Neural cell (in vitro differentiated cells): ENCODE results near the gene GTPBP6.

Source experiments
- EP300 ChIP-seq: fragments of 450-650 bp; conservative IDR thresholded peaks from 2 replicates; pipeline ENCODE4 v1.6.1; 2014; ENCODE audit warnings: antibody characterized with exemption, mild to moderate bottlenecking, moderate library complexity; ENCODE audit not compliant: poor library complexity, severe bottlenecking
- EZH2 ChIP-seq: fragments of 200-600, 300-800 bp; shearing (Covaris generic), sonication (generic); IDR thresholded peaks from 2 replicates; pipeline ENCODE4 v1.6.1; 2014; ENCODE audit warnings: antibody characterized with exemption, low read length, borderline replicate concordance, mild to moderate bottlenecking; ENCODE audit not compliant: insufficient read depth, poor library complexity, severe bottlenecking
- POLR2AphosphoS5 ChIP-seq: IDR thresholded peaks from 2 replicates; pipeline ENCODE4 v1.6.1; 2012
- RAD21 ChIP-seq: fragments of 450-650 bp; conservative IDR thresholded peaks from 2 replicates; pipeline ENCODE4 v1.6.1; 2014; ENCODE audit warnings: antibody characterized with exemption, mild to moderate bottlenecking, moderate library complexity
- TF ChIP-seq, protein P1 (sequence below): fragments of 450-650 bp; IDR thresholded peaks from 2 replicates; pipeline ENCODE4 v1.5.1; 2014; ENCODE audit warnings: antibody characterized with exemption, mild to moderate bottlenecking, moderate library complexity; ENCODE audit not compliant: poor library complexity, severe bottlenecking

- TF ChIP-seq, protein P1, sequence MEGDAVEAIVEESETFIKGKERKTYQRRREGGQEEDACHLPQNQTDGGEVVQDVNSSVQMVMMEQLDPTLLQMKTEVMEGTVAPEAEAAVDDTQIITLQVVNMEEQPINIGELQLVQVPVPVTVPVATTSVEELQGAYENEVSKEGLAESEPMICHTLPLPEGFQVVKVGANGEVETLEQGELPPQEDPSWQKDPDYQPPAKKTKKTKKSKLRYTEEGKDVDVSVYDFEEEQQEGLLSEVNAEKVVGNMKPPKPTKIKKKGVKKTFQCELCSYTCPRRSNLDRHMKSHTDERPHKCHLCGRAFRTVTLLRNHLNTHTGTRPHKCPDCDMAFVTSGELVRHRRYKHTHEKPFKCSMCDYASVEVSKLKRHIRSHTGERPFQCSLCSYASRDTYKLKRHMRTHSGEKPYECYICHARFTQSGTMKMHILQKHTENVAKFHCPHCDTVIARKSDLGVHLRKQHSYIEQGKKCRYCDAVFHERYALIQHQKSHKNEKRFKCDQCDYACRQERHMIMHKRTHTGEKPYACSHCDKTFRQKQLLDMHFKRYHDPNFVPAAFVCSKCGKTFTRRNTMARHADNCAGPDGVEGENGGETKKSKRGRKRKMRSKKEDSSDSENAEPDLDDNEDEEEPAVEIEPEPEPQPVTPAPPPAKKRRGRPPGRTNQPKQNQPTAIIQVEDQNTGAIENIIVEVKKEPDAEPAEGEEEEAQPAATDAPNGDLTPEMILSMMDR, result no peak
- TF ChIP-seq RAD21 (no peak), POLR2AphosphoS5 (no peak), EP300 (no peak), EZH2 (no peak)
Observed at GRCh38 chrX:257681-258289, 60.8 kb downstream of the GTPBP6 start.
